ENCODE data around the gene BIN2.

- no peak for TF ChIP-seq EZH2 (IDR thresholded peaks at IDR 0.05)
- no peak for TF ChIP-seq FOXP2 (optimal IDR thresholded peaks at IDR 0.05; ENCODE audit: control extremely low read depth, extremely low read length, insufficient read depth)
- no peak for TF ChIP-seq POLR2AphosphoS5 (IDR thresholded peaks at IDR 0.05; ENCODE audit: borderline replicate concordance, low read depth, low read length)
Measured at GRCh38 chr12:51357374-51358047, 33.5 kb upstream of the BIN2 start.
